Gastrocnemius medialis (tissue), 4 donors: ENCODE results near the gene MRGPRE. TPM values are rescaled to one million over a fixed set of nuclear protein-coding genes. Genes with fewer than 3 reads are reported as not detected.

Experiments used
- ATAC-seq, 2 donors: fragments of 150-250 bp; one replicate each; pipeline ENCODE4 v1.9.1; 2016
- DNase-seq, 2 donors: peaks; one replicate each; pipeline ENCODE4 v3.0.0-alpha.2; 2019
- H3K27ac ChIP-seq, 4 donors: fragments of 200-600 bp; sonication (generic); 1 replicate in 1 of 4; 2 replicates in 3 of 4; pipeline ENCODE4 v1.5.1; 2016 to 2018; ENCODE audit warnings: mild to moderate bottlenecking in 2 of 4, moderate library complexity in 1 of 4
- H3K27me3 ChIP-seq, 3 donors: fragments of 200-600 bp; sonication (generic) in 2 of 3; 1 replicate in 1 of 3; 2 replicates in 2 of 3; pipeline versions ENCODE4 v1.5.1 to v1.6.0; 2016 to 2019; ENCODE audit warnings: mild to moderate bottlenecking in 1 of 3, moderate library complexity in 1 of 3
- H3K36me3 ChIP-seq, 2 donors: fragments of 200-600 bp; sonication (generic) in 1 of 2; one replicate each; pipeline ENCODE4 v1.5.1; 2017 to 2018
- H3K4me1 ChIP-seq, 2 donors: fragments of 200-600 bp; sonication (generic) in 1 of 2; one replicate each; pipeline ENCODE4 v1.5.1; 2016 to 2017; ENCODE audit warnings: mild to moderate bottlenecking in 2 of 2
- H3K4me3 ChIP-seq, 4 donors: fragments of 200-600 bp; sonication (generic) in 3 of 4; 1 replicate in 1 of 4; 2 replicates in 3 of 4; pipeline ENCODE4 v1.5.1; 2016 to 2019; ENCODE audit warnings: mild to moderate bottlenecking in 2 of 4
- H3K9me3 ChIP-seq, 3 donors: fragments of 200-600 bp; sonication (generic) in 2 of 3; 1 replicate in 1 of 3; 2 replicates in 2 of 3; pipeline ENCODE4 v1.5.1; 2016 to 2019
- POLR2A ChIP-seq, 2 donors: fragments of 450-650 bp; IDR thresholded peaks; one replicate each; pipeline ENCODE4 v1.6.1; 2017; ENCODE audit warnings: antibody characterized with exemption in 2 of 2, mild to moderate bottlenecking in 2 of 2, moderate library complexity in 2 of 2
- in situ Hi-C, 4 donors: fragments of 200-750 bp; cut with MboI; loops; one replicate each; pipeline versions ENCODE4 v1.15.0 to v1.8.0; 2017; ENCODE audit warnings: low sequenced_read_pairs in 4 of 4
- intact Hi-C: fragments of 100-400 bp; cut with DNase I; formaldehyde crosslinking; loops from one replicate; pipeline ENCODE4 v1.15.1; 2023; ENCODE audit warnings: low total_unique reads
- total RNA-seq, 4 donors: library from RNA; depleted of rRNA; stranded (reverse); fragments of >200 nt; gene quantifications; one replicate each; pipeline versions ENCODE4 v1.1.0 to v1.2.3, GENCODE V29; 2016
- TF ChIP-seq, protein P1 (sequence below), 5 experiments: fragments of 450-650 bp in 3 of 5; fragments of 200-600 bp in 2 of 5; sonication (generic) in 2 of 5; IDR thresholded peaks in 4 of 5; conservative IDR thresholded peaks in 1 of 5; 1 replicate in 4 of 5; 2 replicates in 1 of 5; pipeline ENCODE4 v1.5.1; 2016 to 2019; ENCODE audit warnings: antibody characterized with exemption in 5 of 5, mild to moderate bottlenecking in 3 of 5, moderate library complexity in 3 of 5

MRGPRE gene
- total RNA-seq, 4 donors from 2014 or later = not detected

DNA sequence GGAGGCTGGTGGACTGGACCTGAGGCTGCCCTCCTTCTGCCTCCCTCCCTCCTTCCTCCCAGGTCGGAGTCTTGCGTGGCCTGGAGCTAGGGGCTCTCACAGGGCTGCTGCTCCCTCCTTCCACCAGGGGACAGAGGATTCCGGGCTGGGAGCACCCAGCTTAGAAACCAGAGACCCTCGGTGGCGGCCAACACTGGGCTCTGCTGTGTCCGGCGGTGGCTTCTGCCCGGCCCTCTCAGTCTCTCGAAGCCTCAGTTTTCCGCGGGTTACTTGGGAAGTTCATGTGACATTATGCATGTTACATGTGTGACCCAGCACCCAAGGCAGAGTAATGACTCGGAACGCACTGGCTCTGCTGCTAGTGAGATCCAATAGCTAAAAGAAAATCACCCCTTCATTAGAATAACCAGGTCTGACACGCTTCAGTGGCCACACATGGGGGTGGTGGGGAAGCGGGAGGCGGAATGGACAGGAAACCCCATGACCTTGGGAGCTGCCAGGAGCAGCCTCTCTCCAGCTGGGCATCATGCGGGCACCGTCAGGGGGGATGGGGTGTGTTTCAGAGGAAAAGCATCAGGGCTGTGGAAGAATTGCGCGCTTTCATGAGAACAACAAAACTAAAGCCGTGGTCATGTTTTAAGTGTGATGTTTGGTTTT is 7.7 kb downstream of the MRGPRE start:
- Histone ChIP-seq H3K27ac (no peak overlapping the region), H3K4me3 (no peak overlapping the region), H3K9me3 (no peaks in the 10 kb centered on the region), H3K36me3 (no peaks in the 10 kb centered on the region), H3K4me1 (no peaks in the 10 kb centered on the region), H3K27me3 (peaks cover 13 to 34% (median 34%) of the 10 kb centered on the region in 3 donors)
- ATAC-seq = no peak
- TF ChIP-seq POLR2A (IDR thresholded peaks at IDR 0.05) = no peak
- TF ChIP-seq, protein P1, sequence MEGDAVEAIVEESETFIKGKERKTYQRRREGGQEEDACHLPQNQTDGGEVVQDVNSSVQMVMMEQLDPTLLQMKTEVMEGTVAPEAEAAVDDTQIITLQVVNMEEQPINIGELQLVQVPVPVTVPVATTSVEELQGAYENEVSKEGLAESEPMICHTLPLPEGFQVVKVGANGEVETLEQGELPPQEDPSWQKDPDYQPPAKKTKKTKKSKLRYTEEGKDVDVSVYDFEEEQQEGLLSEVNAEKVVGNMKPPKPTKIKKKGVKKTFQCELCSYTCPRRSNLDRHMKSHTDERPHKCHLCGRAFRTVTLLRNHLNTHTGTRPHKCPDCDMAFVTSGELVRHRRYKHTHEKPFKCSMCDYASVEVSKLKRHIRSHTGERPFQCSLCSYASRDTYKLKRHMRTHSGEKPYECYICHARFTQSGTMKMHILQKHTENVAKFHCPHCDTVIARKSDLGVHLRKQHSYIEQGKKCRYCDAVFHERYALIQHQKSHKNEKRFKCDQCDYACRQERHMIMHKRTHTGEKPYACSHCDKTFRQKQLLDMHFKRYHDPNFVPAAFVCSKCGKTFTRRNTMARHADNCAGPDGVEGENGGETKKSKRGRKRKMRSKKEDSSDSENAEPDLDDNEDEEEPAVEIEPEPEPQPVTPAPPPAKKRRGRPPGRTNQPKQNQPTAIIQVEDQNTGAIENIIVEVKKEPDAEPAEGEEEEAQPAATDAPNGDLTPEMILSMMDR (IDR thresholded peaks at IDR 0.05 in 4 of 5, conservative IDR thresholded peaks at IDR 0.05 in 1 of 5) = no peak
- no peak for DNase-seq
- in situ Hi-C loops (loop anchor here in 1 of 4 donors (25.0 kb wide), 1 partner anchor 188 kb away; no protein-coding TSS in a partner anchor), intact Hi-C loops (no loop called here)

DNA sequence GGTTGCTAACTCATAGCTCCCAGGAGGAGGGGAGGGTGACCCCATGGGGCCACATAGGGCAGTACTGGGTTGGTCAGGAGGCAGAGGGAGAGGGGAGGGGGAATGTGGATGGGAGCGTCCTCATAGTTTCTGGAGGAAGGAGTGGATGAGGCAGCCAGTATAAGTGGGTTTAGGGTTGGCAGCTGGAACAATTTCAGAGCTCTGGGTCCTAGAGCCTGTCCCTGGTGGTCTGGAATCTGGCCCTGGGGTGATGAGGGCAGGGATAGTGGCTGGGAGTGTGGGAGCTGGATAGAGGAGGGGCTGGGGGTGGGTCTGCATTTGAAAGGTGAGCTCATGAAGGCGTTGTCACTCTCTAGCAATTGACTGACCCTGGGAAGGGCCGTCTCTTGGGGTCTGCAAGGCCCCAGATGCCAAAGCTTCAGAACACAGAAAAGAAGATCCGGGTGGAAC is 8.3 kb downstream of the MRGPRE start:
- H3K27me3 ChIP-seq = peaks cover 13 to 35% (median 31%) of the 10 kb centered on the region in 3 donors

DNA sequence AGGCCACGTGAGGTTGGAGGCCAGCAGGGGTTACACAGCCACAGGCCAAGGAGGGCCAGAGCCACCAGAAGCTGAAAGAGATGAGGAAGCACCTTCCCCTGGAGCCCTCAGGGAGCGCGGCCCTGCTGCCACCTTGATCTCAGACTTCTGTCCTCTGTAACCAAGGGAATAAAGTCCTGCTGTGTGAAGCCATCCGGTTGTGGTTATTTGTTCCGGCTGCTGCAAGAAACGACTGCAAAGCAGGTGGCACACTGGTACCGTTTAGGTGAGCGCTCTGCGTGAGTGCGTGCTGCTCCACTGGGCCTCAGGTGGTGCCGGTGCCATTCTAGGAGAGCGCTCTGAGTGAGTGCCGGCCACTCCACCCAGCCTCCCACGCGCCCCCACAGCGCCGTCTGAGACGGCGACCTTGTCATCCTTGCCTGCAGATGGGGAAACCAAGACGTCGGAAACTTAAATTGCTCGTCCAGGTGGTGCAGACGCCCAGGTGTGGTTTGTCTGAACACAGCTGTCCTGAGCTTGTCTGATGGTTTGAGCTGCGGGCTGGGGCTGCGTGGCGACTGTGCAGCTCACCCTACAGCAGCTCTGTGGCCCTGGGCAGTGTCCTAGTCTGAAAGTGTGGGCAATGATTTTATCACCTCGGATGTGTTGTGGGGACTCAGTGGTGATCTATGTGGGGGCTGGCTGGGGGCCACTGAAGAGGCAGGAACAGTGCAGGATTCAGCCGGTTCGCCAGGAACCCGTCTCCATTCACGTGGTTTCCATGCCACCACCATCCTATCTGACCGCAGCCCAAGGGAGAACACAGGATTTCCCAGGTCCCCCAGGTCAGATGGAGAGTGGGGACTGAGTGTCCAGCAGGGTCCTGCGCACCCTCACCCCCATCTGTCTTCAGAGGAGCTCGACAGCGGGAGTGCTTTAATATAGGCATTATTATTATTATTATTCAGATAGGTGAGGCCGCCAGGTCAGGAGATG is 9.0 kb downstream of the MRGPRE start:
- Histone ChIP-seq H3K27me3 (peaks cover 13 to 37% (median 31%) of the 10 kb centered on the region in 3 donors), H3K4me1 (no peaks in the 10 kb centered on the region), H3K9me3 (no peaks in the 10 kb centered on the region), H3K27ac (no peak overlapping the region), H3K36me3 (no peaks in the 10 kb centered on the region), H3K4me3 (no peak overlapping the region)
- DNase-seq (no peak), ATAC-seq (no peak)
- no peak for TF ChIP-seq POLR2A (IDR thresholded peaks at IDR 0.05)
- TF ChIP-seq, protein P1 (IDR thresholded peaks at IDR 0.05 in 4 of 5, conservative IDR thresholded peaks at IDR 0.05 in 1 of 5) = no peak
- intact Hi-C loops (no loop called here), in situ Hi-C loops (no loop called here)

More for the DNA sequence above, 8.3 kb downstream of the MRGPRE start:
- no peak for ATAC-seq
- H3K4me3 ChIP-seq = no peak overlapping the region
- no peak for TF ChIP-seq POLR2A (IDR thresholded peaks at IDR 0.05)
- TF ChIP-seq, protein P1 (IDR thresholded peaks at IDR 0.05 in 4 of 5, conservative IDR thresholded peaks at IDR 0.05 in 1 of 5) = no peak
- H3K9me3 ChIP-seq = no peaks in the 10 kb centered on the region
- intact Hi-C loops = no loop called here
- in situ Hi-C loops = no loop called here
- no peaks in the 10 kb centered on the region for H3K4me1 ChIP-seq
- no peaks in the 10 kb centered on the region for H3K36me3 ChIP-seq
- no peak for DNase-seq
- no peak overlapping the region for H3K27ac ChIP-seq

DNA sequence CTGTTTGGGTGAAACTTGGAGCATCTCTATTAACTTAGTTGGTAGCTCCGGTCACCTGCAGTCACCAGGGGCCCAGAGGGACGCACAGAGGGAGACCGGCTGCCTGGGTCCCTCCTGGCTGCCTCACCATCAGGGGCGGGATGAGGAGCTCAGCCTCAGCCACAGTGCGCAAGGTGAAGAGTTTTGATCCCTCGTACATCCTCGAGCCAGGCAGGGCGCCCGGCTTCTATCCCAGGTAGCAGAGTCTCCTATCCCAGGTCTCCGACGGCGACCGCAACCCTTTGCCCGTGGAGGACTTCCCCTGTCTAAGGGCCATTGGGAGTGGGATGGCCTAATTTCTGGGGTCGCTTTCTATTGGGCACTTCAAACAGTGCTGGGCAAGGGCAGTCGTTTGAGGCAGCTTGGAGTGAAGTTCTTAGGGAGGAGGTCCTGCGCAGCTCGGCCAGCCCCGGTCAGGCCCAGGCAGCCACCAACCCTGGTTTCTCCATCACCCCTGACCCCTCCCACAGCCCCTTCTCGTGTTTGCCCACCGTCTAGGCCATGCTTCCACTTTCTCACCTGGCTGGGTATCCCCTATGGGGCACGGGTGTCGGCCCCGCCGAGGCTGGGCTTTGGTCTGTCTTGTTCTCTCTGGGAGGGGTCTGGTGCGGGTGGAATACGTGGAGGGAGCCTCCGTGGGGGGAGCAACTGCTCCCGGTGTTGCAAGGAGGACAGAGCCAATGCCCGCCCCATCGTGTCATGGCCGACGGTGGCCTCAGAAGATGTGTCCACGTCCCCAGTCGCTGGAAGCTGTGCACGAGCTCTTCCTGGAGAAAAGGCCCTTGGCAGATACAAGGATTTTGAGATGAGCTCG is 10.0 kb downstream of the MRGPRE start:
- Histone ChIP-seq H3K27ac (no peak overlapping the region), H3K9me3 (no peaks in the 10 kb centered on the region), H3K4me1 (no peaks in the 10 kb centered on the region), H3K4me3 (no peak overlapping the region), H3K27me3 (peaks cover 13 to 37% (median 31%) of the 10 kb centered on the region in 3 donors), H3K36me3 (no peaks in the 10 kb centered on the region)
- ATAC-seq = no peak
- no peak for DNase-seq
- in situ Hi-C loops = no loop called here
- TF ChIP-seq POLR2A (IDR thresholded peaks at IDR 0.05) = no peak
- TF ChIP-seq, protein P1 (IDR thresholded peaks at IDR 0.05 in 4 of 5, conservative IDR thresholded peaks at IDR 0.05 in 1 of 5) = no peak
- intact Hi-C loops = no loop called here
